Body of pancreas (tissue), 4 donors: ENCODE results near the gene SESTD1.

Source experiments
- CTCF ChIP-seq, 7 experiments: fragments of 450-650 bp in 4 of 7; fragments of 200-600 bp in 3 of 7; sonication (generic) in 3 of 7; IDR thresholded peaks; one replicate each; pipeline ENCODE4 v1.5.1; 2016 to 2019; ENCODE audit warnings: antibody characterized with exemption in 7 of 7
- POLR2A ChIP-seq, 3 donors: fragments of 450-650 bp; IDR thresholded peaks; one replicate each; pipeline ENCODE4 v1.6.1; 2016; ENCODE audit warnings: antibody characterized with exemption in 3 of 3, mild to moderate bottlenecking in 2 of 3

- TF ChIP-seq CTCF (IDR thresholded peaks at IDR 0.05) = no peak
- TF ChIP-seq POLR2A (IDR thresholded peaks at IDR 0.05) = no peak
Measured at GRCh38 chr2:179170901-179171300, 93.7 kb downstream of the SESTD1 start.
